Heart left ventricle (tissue), 16 donors: ENCODE data around the gene CYSTM1. TPM values are rescaled to one million over a fixed set of nuclear protein-coding genes. Genes with fewer than 3 reads are reported as not detected.

ENCODE experiments used
- ATAC-seq, 4 donors: fragments of 200-7000 bp; cut with Tn5 transposase; one replicate each; pipeline ENCODE4 v1.9.1; 2020 to 2022; ENCODE audit warnings: moderate library complexity in 4 of 4, mild to moderate bottlenecking in 3 of 4, moderate number of reproducible peaks in 1 of 4
- DNase-seq, 5 donors: peaks; one replicate each; pipeline ENCODE4 v3.0.0-alpha.2; 2020
- H3K27ac ChIP-seq, 12 donors: fragments of 200-600 bp; sonication (generic) in 4 of 12; one replicate each; pipeline versions ENCODE4 v1.5.0 to v1.8.0; 2016 to 2022; ENCODE audit warnings: mild to moderate bottlenecking in 2 of 12
- H3K27me3 ChIP-seq, 9 donors: fragments of 200-600 bp; sonication (generic) in 2 of 9; one replicate each; pipeline versions ENCODE4 v1.5.1 to v1.8.0; 2016 to 2022; ENCODE audit warnings: mild to moderate bottlenecking in 3 of 9
- H3K36me3 ChIP-seq, 9 donors: fragments of 200-600 bp; sonication (generic) in 2 of 9; one replicate each; pipeline versions ENCODE4 v1.5.0 to v1.8.0; 2018 to 2022; ENCODE audit warnings: mild to moderate bottlenecking in 2 of 9
- H3K4me1 ChIP-seq, 12 donors: fragments of 200-600 bp; sonication (generic) in 4 of 12; one replicate each; pipeline versions ENCODE4 v1.5.0 to v1.8.0; 2016 to 2022; ENCODE audit warnings: mild to moderate bottlenecking in 3 of 12
- H3K4me3 ChIP-seq, 12 donors: fragments of 200-600 bp; sonication (generic) in 4 of 12; one replicate each; pipeline versions ENCODE4 v1.5.0 to v1.8.0; 2017 to 2022; ENCODE audit warnings: mild to moderate bottlenecking in 9 of 12, moderate library complexity in 4 of 12
- H3K9me3 ChIP-seq, 12 donors: fragments of 200-600 bp; sonication (generic) in 4 of 12; one replicate each; pipeline versions ENCODE4 v1.5.0 to v1.8.0; 2016 to 2022; ENCODE audit warnings: mild to moderate bottlenecking in 1 of 12
- CTCF ChIP-seq, 12 donors: fragments of 200-600 bp; sonication (generic) in 4 of 12; IDR thresholded peaks; one replicate each; pipeline versions ENCODE4 v1.5.0 to v1.8.0; 2018 to 2022; ENCODE audit warnings: antibody characterized with exemption in 12 of 12, mild to moderate bottlenecking in 5 of 12
- POLR2A ChIP-seq, 2 donors: fragments of 450-650 bp; IDR thresholded peaks; one replicate each; pipeline ENCODE4 v1.6.1; 2017; ENCODE audit warnings: antibody characterized with exemption in 2 of 2, mild to moderate bottlenecking in 2 of 2, moderate library complexity in 2 of 2
- WGBS, 4 donors: extraction: QIAGEN DNeasy Blood & Tissue Kit in 2 of 4; methylation state at CpG; one replicate each; pipeline versions ENCODE4 v1.1.5 to v1.1.7; 2013 to 2018; 5-methylcytosine and 5-hydroxymethylcytosine counted together
- intact Hi-C, 10 donors: fragments of 100-400 bp; cut with DNase I; formaldehyde crosslinking; loops; one replicate each; pipeline versions ENCODE4 v1.11.1 to v1.14.2; 2022
- polyA plus RNA-seq, 2 donors: library from polyadenylated mRNA; stranded (reverse); fragments of 200-250 nt; gene quantifications; one replicate each; pipeline ENCODE4 v1.2.3, GENCODE V29; 2013
- total RNA-seq, 9 donors: library from RNA; depleted of rRNA in 2 of 9; stranded (reverse); fragments of >200 nt in 2 of 9; fragmentation: NEBNext Ultra II Directional in 3 of 9; extraction: Animal tissue kit (Norgen Biotek cat#: 25700) in 3 of 9; gene quantifications; one replicate each; pipeline versions ENCODE4 v1.1.0 to v1.2.4, GENCODE V29; 2016 to 2023
- donor health status: ischemic (EF 13 %, LVEDD 7.1; RV severe dilation, severe dysfunction).
- donor health status: healthy with polysubstance abuse.
- donor health status: DM: no; HTN: yes; CAD: no.
- donor health status: DM: no; HTN: no; CAD: no.
- donor health status: ischemic (EF 25% LVEDD 6.9; RV normal size, moderate dysfunction).
- donor health status: ischemic (EF 25% LVEDD 5.7; RV mildly dilated, moderate dysfunction).
- donor health status: healthy.
- donor health status: DM: yes; HTN: yes; CAD: no.
- donor health status: ischemic (EF 35%, LVEDD 5.7; RV mildly dilated, moderate dysfunction).
- donor health status: nonischemic (EF 11% LVEDD 7.7; RV severe dilation, severe dysfunction).
- donor health status: DM: yes; HTN: yes; CAD: no.
- donor health status: PGD.
- donor health status: ischemic (EF 29% LVEDD 5.4; RV normal size, mild dysfunction).
- donor health status: nonischemic (EF 23%, LVEDD 6.1; RV moderate dilation, normal function).

Gene CYSTM1
- total and polyA plus RNA-seq, 11 donors: 58.1 to 238 (median 94.5) TPM

DNA sequence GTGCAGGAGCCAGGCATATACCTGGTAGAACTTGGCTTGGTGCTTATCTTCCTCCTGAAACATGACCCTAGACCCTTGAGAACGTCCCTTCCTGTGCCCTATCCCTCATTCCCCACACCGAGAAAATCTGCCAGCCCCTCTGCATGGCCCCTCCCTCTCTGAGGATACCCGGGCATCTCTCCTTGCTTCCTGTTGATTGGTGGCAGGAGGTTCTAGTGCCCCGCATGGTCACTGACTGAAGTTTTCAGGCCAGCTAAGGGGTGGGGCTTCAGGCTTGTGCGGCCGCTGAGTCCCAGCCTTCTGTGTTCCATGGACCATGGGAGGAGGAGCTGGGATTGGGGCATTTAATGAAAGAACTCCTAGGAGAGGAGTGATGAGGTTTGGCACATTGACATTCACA, 26.5 kb upstream of the CYSTM1 start:
- H3K27me3 ChIP-seq: peaks cover 0 to 11% (median 0%) of the 10 kb centered on the region in 9 donors
- 43 to 59% (median 50%) methylated on average over 6 of the region's 6 CpGs for WGBS, 4 donors
- intact Hi-C loops: loop anchor here in 3 of 10 donors (5.0 to 10.0 kb wide), 3 partner anchors 36 to 354 kb away; partner anchors contain the start of genes PURA (in 2 of the 3) and PSD2 (in 1 of the 3)

DNA sequence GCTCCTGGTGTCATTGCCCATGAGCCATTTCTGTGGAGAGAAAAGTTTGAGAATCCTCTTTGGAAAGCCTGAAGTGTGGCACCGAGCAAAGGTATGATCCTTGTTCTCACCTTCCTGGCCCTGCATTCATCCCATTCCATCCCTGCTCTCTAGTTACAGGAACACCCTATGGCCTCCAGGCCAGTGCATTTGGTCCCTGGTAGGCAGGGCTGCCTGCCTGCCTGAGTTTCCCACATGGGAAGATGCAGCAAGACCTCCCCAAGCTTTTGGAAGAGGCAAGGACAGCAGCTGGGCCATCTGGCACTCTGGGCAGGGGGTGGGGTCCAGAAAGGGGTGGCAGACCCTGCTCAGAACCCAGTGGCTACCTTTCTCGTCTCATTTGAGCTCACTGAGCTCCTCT, 24.8 kb upstream of the CYSTM1 start:
- 88 to 93% (median 90%) methylated on average over 2 of the region's 2 CpGs for WGBS, 4 donors
- no peak for DNase-seq
- TF ChIP-seq CTCF (IDR thresholded peaks at IDR 0.05) (no peak), POLR2A (IDR thresholded peaks at IDR 0.05) (no peak)
- ATAC-seq: no peak
- Histone ChIP-seq H3K9me3 (no peaks in the 10 kb centered on the region), H3K36me3 (no peaks in the 10 kb centered on the region), H3K27me3 (peaks cover 0 to 11% (median 0%) of the 10 kb centered on the region in 9 donors), H3K4me1 (peaks cover 0 to 15% (median 12%) of the 10 kb centered on the region in 12 donors), H3K4me3 (no peak overlapping the region), H3K27ac (no peak overlapping the region)
- intact Hi-C loops: loop anchor here in 3 of 10 donors (10.0 kb wide), 2 partner anchors 285 to 515 kb away; no protein-coding TSS in a partner anchor

More for the DNA sequence above, 26.5 kb upstream of the CYSTM1 start:
- DNase-seq (no peak), ATAC-seq (no peak)
- TF ChIP-seq POLR2A (IDR thresholded peaks at IDR 0.05) (no peak), CTCF (IDR thresholded peaks at IDR 0.05) (no peak)
- no peaks in the 10 kb centered on the region for H3K9me3 ChIP-seq
- H3K36me3 ChIP-seq: no peaks in the 10 kb centered on the region
- peaks cover 0 to 24% (median 15%) of the 10 kb centered on the region in 12 donors for H3K4me1 ChIP-seq
- no peak overlapping the region for H3K27ac ChIP-seq
- no peak overlapping the region for H3K4me3 ChIP-seq

DNA sequence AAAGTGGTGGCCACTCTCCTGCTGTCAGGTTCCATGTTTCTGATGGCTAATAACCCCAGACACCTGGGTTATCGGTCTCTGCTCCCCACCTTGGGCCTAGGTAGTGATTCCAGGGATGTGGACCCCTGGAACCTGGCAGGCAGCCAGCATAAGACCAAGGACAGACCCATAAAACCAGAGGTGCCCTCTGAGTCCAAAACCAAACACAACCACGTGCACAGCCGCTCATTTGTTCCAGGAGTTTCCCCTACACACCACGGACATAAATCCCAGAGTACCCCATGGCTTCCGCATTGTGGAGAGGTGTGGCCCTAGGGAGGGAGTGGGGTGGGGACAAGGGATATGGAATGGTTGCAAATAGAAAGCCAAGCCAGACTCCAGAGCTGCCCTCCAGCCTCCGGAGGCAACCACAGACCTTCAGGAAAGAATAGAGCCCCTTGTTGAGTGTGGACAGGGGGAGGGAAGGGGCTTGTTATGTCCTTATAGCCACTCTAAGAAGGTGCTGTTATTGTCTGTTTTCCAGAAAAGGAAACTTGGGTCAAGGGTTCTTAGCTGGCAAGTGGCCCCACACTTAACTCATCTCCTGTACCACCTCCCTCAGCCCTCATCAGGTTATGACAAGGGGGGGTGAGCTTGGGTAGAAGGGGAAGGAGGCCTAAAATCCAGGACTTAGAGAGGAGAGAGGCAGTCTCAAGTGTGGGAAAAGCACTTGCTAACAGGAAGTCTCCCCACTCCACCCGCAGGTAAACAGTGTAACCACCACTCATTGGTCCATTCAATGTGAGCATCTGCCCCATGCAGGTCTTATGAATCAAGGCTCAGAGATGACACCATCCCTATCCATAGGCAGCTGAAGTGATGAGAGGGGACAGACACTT, 23.6 kb upstream of the CYSTM1 start:
- Histone ChIP-seq H3K9me3 (no peaks in the 10 kb centered on the region), H3K27ac (no peak overlapping the region), H3K36me3 (no peaks in the 10 kb centered on the region), H3K4me1 (peaks cover under 1 to 10% (median 5%) of the 10 kb centered on the region in 12 donors), H3K4me3 (no peak overlapping the region), H3K27me3 (peaks cover 0 to under 1% (median 0%) of the 10 kb centered on the region in 9 donors)
- no peak for DNase-seq
- ATAC-seq: no peak
- TF ChIP-seq POLR2A (IDR thresholded peaks at IDR 0.05) (no peak), CTCF (IDR thresholded peaks at IDR 0.05) (no peak)
- 74 to 94% (median 90%) methylated on average over 6 to 7 of the region's 7 CpGs for WGBS, 4 donors
- intact Hi-C loops: loop anchor here in 3 of 10 donors (10.0 kb wide), 2 partner anchors 287 to 517 kb away; no protein-coding TSS in a partner anchor
